Choroid plexus epithelial cell (primary cell): Measurements from ENCODE around the gene COX6B2.
"Not testable (repeated sequence)": the region's sequence is repeated elsewhere in the genome, so short reads cannot be mapped to it uniquely, and the experiment has no call there.

Experiments used
- DNase-seq: peaks from one replicate; pipeline ENCODE4 v3.0.0-alpha.2; 2010; ENCODE audit warnings: low read depth
- H3K4me3 ChIP-seq: 2 replicates; pipeline ENCODE4 v1.5.1; 2011; ENCODE audit warnings: low read depth, mild to moderate bottlenecking, control low read depth, low read length, moderate library complexity
- TF ChIP-seq, protein P1 (sequence below): conservative IDR thresholded peaks from 2 replicates; pipeline ENCODE4 v1.5.1; 2011; ENCODE audit warnings: low read depth, mild to moderate bottlenecking, control low read depth, inconsistent platforms, low read length, moderate library complexity

The COX6B2 gene

GRCh38 chr19:55333870-55334269 lies 20.6 kb downstream of the COX6B2 start:
- DNase-seq: no peak
- no peak overlapping the region for H3K4me3 ChIP-seq
- TF ChIP-seq, protein P1, sequence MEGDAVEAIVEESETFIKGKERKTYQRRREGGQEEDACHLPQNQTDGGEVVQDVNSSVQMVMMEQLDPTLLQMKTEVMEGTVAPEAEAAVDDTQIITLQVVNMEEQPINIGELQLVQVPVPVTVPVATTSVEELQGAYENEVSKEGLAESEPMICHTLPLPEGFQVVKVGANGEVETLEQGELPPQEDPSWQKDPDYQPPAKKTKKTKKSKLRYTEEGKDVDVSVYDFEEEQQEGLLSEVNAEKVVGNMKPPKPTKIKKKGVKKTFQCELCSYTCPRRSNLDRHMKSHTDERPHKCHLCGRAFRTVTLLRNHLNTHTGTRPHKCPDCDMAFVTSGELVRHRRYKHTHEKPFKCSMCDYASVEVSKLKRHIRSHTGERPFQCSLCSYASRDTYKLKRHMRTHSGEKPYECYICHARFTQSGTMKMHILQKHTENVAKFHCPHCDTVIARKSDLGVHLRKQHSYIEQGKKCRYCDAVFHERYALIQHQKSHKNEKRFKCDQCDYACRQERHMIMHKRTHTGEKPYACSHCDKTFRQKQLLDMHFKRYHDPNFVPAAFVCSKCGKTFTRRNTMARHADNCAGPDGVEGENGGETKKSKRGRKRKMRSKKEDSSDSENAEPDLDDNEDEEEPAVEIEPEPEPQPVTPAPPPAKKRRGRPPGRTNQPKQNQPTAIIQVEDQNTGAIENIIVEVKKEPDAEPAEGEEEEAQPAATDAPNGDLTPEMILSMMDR: no peak

GRCh38 chr19:55329791-55330190 lies 24.7 kb downstream of the COX6B2 start:
- not testable (repeated sequence) for DNase-seq, H3K4me3 ChIP-seq

GRCh38 chr19:55328774-55329318 lies 25.7 kb downstream of the COX6B2 start:
- H3K4me3 ChIP-seq, DNase-seq: not testable (repeated sequence)

DNA sequence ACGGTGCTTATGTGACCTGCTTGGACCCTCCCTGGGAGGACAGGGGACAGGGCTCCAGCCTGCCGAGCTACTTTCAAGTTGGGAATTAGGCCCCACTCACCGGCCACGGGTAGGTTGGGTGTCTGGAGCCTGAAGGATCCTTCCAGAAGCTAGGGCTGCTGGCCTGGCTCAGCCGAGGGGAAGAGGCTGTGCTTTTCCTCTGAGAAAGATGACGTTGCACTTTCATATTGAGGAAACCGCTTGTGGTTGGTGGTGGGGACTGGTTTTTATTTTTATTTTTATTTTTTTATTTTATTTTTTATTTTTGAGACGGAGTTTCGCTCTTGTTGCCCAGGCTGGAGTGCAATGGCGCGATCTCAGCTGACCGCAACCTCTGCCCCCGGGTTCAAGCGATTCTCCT lies 29.3 kb downstream of the COX6B2 start, which contains the start of gene TMEM150B:
TSS of gene TMEM150B (minus strand) at position 170 of the 400 bp plus-strand sequence. CDS start 4,305 bp downstream, outside the sequence.
- TF ChIP-seq, protein P1: no peak
- DNase-seq: no peak
- H3K4me3 ChIP-seq: no peak within 1 kb of the TSS

DNA sequence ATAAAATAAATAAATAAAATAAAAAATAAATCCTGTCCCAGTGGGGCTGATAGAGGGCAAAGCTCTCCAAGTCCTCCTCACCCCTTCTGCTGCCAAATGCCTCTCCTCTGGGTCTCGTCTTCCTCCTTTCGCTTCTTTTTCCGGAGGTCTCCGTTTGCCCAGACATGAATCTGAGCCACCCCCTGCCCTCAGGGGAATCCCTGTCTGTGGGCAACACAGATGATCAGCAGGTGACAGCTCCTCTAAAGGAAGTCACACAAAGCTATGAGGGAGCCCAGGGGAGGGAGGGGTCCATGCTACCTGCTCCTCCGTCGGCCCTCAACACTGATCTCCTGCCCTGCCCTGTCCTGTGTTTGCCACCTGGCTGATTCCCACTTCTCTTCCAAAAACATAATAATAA lies 29.9 kb downstream of the COX6B2 start:
- no peak overlapping the region for H3K4me3 ChIP-seq
- DNase-seq: no peak
- TF ChIP-seq, protein P1: no peak

DNA sequence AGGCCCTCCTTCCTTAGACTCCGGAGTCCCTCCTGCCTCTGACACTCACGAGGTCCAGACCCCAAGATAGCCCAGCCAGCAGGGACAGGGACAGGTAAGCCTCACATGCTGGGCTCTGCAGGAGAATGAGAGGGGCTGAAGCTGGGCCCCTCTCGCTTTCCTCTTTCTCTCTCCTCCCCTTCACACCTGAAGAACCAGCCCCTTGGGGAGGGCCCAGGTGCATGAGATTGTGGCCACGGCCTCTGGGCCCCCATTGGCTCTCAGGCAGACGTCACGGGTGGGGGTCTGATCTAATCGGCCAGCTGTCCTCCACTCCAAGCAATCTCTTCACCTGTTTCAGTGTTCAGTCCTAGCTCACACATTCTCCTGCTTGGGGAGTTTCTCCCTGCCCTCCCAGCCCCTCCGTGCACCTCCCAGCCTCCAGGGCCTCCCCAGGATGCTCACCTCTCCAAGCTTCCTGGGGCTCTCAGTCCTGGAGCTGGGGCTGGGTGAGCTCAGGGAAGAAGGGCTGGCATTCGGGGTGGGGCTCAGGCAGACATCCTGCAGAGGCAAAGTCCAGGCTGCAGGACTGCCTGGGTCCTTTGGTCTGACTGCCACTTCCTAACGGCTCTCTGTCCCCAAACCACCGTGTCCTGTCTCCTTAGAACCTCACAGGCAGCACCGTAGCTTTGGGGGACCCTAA lies 32.2 kb downstream of the COX6B2 start:
- TF ChIP-seq, protein P1: no peak
- DNase-seq: no peak
- no peak overlapping the region for H3K4me3 ChIP-seq

GRCh38 chr19:55321466-55322137 lies 32.9 kb downstream of the COX6B2 start:
- DNase-seq: no peak
- TF ChIP-seq, protein P1: no peak
- H3K4me3 ChIP-seq: no peak overlapping the region
